Adrenal gland (tissue), 12 donors: ENCODE results near the gene KCNMB4. TPM values are rescaled to one million over a fixed set of nuclear protein-coding genes. Genes with fewer than 3 reads are reported as not detected.

ENCODE experiments used
- DNase-seq, 7 donors: peaks; one replicate each; pipeline ENCODE4 v3.0.0-alpha.2; 2019 to 2020
- H3K27ac ChIP-seq, 5 donors: fragments of 200-600 bp; sonication (generic) in 4 of 5; 1 replicate in 3 of 5; 2 replicates in 2 of 5; pipeline versions ENCODE4 v1.5.1 to v1.8.0; 2016 to 2020; ENCODE audit warnings: mild to moderate bottlenecking in 1 of 5
- H3K27me3 ChIP-seq: fragments of 200-600 bp; 2 replicates; pipeline ENCODE4 v1.8.0; 2021
- H3K36me3 ChIP-seq, 2 donors: fragments of 200-600 bp; replicated peaks in 1 of 2; 1 replicate in 1 of 2; 2 replicates in 1 of 2; pipeline versions ENCODE4 v1.5.1 to v1.8.0; 2018 to 2022
- H3K4me1 ChIP-seq, 2 donors: fragments of 200-600 bp; replicated peaks in 1 of 2; 1 replicate in 1 of 2; 2 replicates in 1 of 2; pipeline versions ENCODE4 v1.5.1 to v1.8.0; 2018 to 2021
- H3K4me3 ChIP-seq, 4 donors: fragments of 200-600 bp; sonication (generic) in 3 of 4; one replicate each; pipeline ENCODE4 v1.5.1; 2016 to 2018
- H3K9me3 ChIP-seq, 3 donors: fragments of 200-600 bp; sonication (generic) in 1 of 3; replicated peaks in 1 of 3; 1 replicate in 2 of 3; 2 replicates in 1 of 3; pipeline versions ENCODE4 v1.5.1 to v1.8.0; 2016 to 2021
- POLR2A ChIP-seq, 2 donors: fragments of 450-650 bp; IDR thresholded peaks; one replicate each; pipeline ENCODE4 v1.6.1; 2017; ENCODE audit warnings: antibody characterized with exemption in 2 of 2, mild to moderate bottlenecking in 2 of 2, moderate library complexity in 1 of 2
- WGBS, 4 donors: extraction: QIAGEN DNeasy Blood & Tissue Kit in 2 of 4; methylation state at CpG; one replicate each; pipeline versions ENCODE4 v1.1.5 to v1.1.7; 2013 to 2017; 5-methylcytosine and 5-hydroxymethylcytosine counted together
- intact Hi-C, 2 donors: fragments of 100-400 bp; cut with DNase I; formaldehyde crosslinking; loops; one replicate each; pipeline versions ENCODE4 v1.14.1 to v1.15.0; 2022 to 2023
- polyA plus RNA-seq, 3 donors: library from polyadenylated mRNA; stranded (reverse); fragments of 200-250 nt in 2 of 3; fragments of 350-450 nt in 1 of 3; fragmentation: Illumina TruSeq in 1 of 3; extraction: RNeasy Lipid Tissue Mini Kit (QIAGEN cat#74804) in 1 of 3; gene quantifications; one replicate each; pipeline ENCODE4 v1.2.3, GENCODE V29; 2013 to 2014
- small RNA-seq, 2 donors: library from RNA; depleted of rRNA; stranded (forward); fragments of <200 nt; gene quantifications; one replicate each; pipeline ENCODE3, GENCODE V24; 2016
- total RNA-seq, 9 donors: library from RNA; depleted of rRNA in 4 of 9; stranded (reverse); fragments of >200 nt in 4 of 9; fragments of 120-200 nt in 1 of 9; fragmentation: NEBNext Ultra II Directional in 1 of 9; extraction: Animal tissue kit (Norgen Biotek cat#: 25700) in 1 of 9; gene quantifications; one replicate each; pipeline versions ENCODE4 v1.1.0 to v1.2.4, GENCODE V29; 2013 to 2023
- TF ChIP-seq, protein P1 (sequence below), 6 experiments: fragments of 450-650 bp in 4 of 6; fragments of 200-600 bp in 2 of 6; sonication (generic) in 1 of 6; IDR thresholded peaks; 1 replicate in 5 of 6; 2 replicates in 1 of 6; pipeline versions ENCODE4 v1.5.1 to v1.8.0; 2016 to 2021; ENCODE audit warnings: antibody characterized with exemption in 6 of 6, mild to moderate bottlenecking in 2 of 6, moderate library complexity in 1 of 6
- donor health status: healthy with polysubstance abuse.
- donor health status: Bipolar disorder and iron deficiency.
- donor health status: DM: yes; HTN: yes; CAD: no.
- donor health status: DM: no; HTN: no; CAD: no.
- donor health status: DM: no; HTN: no; CAD: no.
- donor health status: DM: yes; HTN: yes; CAD: no.

Gene KCNMB4
- total and polyA plus RNA-seq, 12 donors = 2.2 to 23.3 (median 8.8) TPM

DNA sequence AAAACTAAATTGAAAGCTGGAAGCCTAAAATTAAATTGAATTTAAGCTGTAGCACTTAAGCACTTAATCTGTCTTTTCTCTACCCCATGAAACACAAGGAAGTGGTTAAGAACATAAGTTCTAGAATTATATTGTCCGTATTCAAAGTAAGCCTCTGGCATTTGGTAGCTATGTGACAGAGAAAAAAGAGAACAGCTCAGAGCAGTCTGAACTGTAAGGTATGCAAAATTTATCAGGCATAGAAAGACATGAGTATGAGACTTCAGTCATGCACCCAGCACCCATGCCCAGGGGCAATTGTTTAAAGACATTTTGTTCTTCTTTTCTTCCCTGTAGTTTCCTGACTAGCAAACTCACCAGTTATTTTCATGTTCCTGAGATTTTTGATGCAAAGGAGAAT is 116.7 kb downstream of the KCNMB4 start:
- Histone ChIP-seq H3K9me3 (no peaks in the 10 kb centered on the region), H3K27ac (no peak overlapping the region), H3K4me1 (no peaks in the 10 kb centered on the region), H3K4me3 (no peak overlapping the region), H3K27me3 (no peaks in the 10 kb centered on the region), H3K36me3 (no peaks in the 10 kb centered on the region)
- TF ChIP-seq, protein P1, sequence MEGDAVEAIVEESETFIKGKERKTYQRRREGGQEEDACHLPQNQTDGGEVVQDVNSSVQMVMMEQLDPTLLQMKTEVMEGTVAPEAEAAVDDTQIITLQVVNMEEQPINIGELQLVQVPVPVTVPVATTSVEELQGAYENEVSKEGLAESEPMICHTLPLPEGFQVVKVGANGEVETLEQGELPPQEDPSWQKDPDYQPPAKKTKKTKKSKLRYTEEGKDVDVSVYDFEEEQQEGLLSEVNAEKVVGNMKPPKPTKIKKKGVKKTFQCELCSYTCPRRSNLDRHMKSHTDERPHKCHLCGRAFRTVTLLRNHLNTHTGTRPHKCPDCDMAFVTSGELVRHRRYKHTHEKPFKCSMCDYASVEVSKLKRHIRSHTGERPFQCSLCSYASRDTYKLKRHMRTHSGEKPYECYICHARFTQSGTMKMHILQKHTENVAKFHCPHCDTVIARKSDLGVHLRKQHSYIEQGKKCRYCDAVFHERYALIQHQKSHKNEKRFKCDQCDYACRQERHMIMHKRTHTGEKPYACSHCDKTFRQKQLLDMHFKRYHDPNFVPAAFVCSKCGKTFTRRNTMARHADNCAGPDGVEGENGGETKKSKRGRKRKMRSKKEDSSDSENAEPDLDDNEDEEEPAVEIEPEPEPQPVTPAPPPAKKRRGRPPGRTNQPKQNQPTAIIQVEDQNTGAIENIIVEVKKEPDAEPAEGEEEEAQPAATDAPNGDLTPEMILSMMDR (IDR thresholded peaks at IDR 0.05) = no peak
- TF ChIP-seq POLR2A (IDR thresholded peaks at IDR 0.05) = no peak
- no peak for DNase-seq
- intact Hi-C loops = no loop called here
- WGBS, 4 donors = 80 to 91% (median 87%) methylated on average over 1 of the region's 1 CpG

Small RNAs within 50 kb of the gene (small RNA-seq; reads per million reads assigned to genes)
- gene RNU4-65P = 0 reads per million in 2 donors

Other genes starting within 250 kb of the KCNMB4 start
- 100 to 1,000 TPM in 3 of 9 donors, 10 to 100 TPM in 6; 39.9 to 127 (median 69.4) TPM for gene CNOT2, start 122.9 kb upstream of the KCNMB4 start, total RNA-seq
- 10 to 100 TPM; 33.4 to 60.2 (median 44.3) TPM for gene CNOT2, start 122.9 kb upstream of the KCNMB4 start, polyA plus RNA-seq